Adrenal gland (tissue), 12 donors: ENCODE measurements around the gene STAT3. TPM values are rescaled to one million over a fixed set of nuclear protein-coding genes. Genes with fewer than 3 reads are reported as not detected.

Experiments used
- DNase-seq, 7 donors: peaks; one replicate each; pipeline ENCODE4 v3.0.0-alpha.2; 2019 to 2020
- H3K27ac ChIP-seq, 5 donors: fragments of 200-600 bp; sonication (generic) in 4 of 5; 1 replicate in 3 of 5; 2 replicates in 2 of 5; pipeline versions ENCODE4 v1.5.1 to v1.8.0; 2016 to 2020; ENCODE audit warnings: mild to moderate bottlenecking in 1 of 5
- H3K27me3 ChIP-seq: fragments of 200-600 bp; 2 replicates; pipeline ENCODE4 v1.8.0; 2021
- H3K36me3 ChIP-seq, 2 donors: fragments of 200-600 bp; replicated peaks in 1 of 2; 1 replicate in 1 of 2; 2 replicates in 1 of 2; pipeline versions ENCODE4 v1.5.1 to v1.8.0; 2018 to 2022
- H3K4me1 ChIP-seq, 2 donors: fragments of 200-600 bp; replicated peaks in 1 of 2; 1 replicate in 1 of 2; 2 replicates in 1 of 2; pipeline versions ENCODE4 v1.5.1 to v1.8.0; 2018 to 2021
- H3K4me3 ChIP-seq, 4 donors: fragments of 200-600 bp; sonication (generic) in 3 of 4; one replicate each; pipeline ENCODE4 v1.5.1; 2016 to 2018
- H3K9me3 ChIP-seq, 3 donors: fragments of 200-600 bp; sonication (generic) in 1 of 3; replicated peaks in 1 of 3; 1 replicate in 2 of 3; 2 replicates in 1 of 3; pipeline versions ENCODE4 v1.5.1 to v1.8.0; 2016 to 2021
- CTCF ChIP-seq, 6 experiments: fragments of 450-650 bp in 4 of 6; fragments of 200-600 bp in 2 of 6; sonication (generic) in 1 of 6; IDR thresholded peaks; 1 replicate in 5 of 6; 2 replicates in 1 of 6; pipeline versions ENCODE4 v1.5.1 to v1.8.0; 2016 to 2021; ENCODE audit warnings: antibody characterized with exemption in 6 of 6, mild to moderate bottlenecking in 2 of 6, moderate library complexity in 1 of 6
- POLR2A ChIP-seq, 2 donors: fragments of 450-650 bp; IDR thresholded peaks; one replicate each; pipeline ENCODE4 v1.6.1; 2017; ENCODE audit warnings: antibody characterized with exemption in 2 of 2, mild to moderate bottlenecking in 2 of 2, moderate library complexity in 1 of 2
- WGBS, 4 donors: extraction: QIAGEN DNeasy Blood & Tissue Kit in 2 of 4; methylation state at CpG; one replicate each; pipeline versions ENCODE4 v1.1.5 to v1.1.7; 2013 to 2017; 5-methylcytosine and 5-hydroxymethylcytosine counted together
- intact Hi-C, 2 donors: fragments of 100-400 bp; cut with DNase I; formaldehyde crosslinking; loops; one replicate each; pipeline versions ENCODE4 v1.14.1 to v1.15.0; 2022 to 2023
- polyA plus RNA-seq, 3 donors: library from polyadenylated mRNA; stranded (reverse); fragments of 200-250 nt in 2 of 3; fragments of 350-450 nt in 1 of 3; fragmentation: Illumina TruSeq in 1 of 3; extraction: RNeasy Lipid Tissue Mini Kit (QIAGEN cat#74804) in 1 of 3; gene quantifications; one replicate each; pipeline ENCODE4 v1.2.3, GENCODE V29; 2013 to 2014
- total RNA-seq, 9 donors: library from RNA; depleted of rRNA in 4 of 9; stranded (reverse); fragments of >200 nt in 4 of 9; fragments of 120-200 nt in 1 of 9; fragmentation: NEBNext Ultra II Directional in 1 of 9; extraction: Animal tissue kit (Norgen Biotek cat#: 25700) in 1 of 9; gene quantifications; one replicate each; pipeline versions ENCODE4 v1.1.0 to v1.2.4, GENCODE V29; 2013 to 2023
- donor health status: healthy with polysubstance abuse.
- donor health status: Bipolar disorder and iron deficiency.
- donor health status: DM: yes; HTN: yes; CAD: no.
- donor health status: DM: no; HTN: no; CAD: no.
- donor health status: DM: no; HTN: no; CAD: no.
- donor health status: DM: yes; HTN: yes; CAD: no.

The STAT3 gene
- total and polyA plus RNA-seq, 12 donors = 31.0 to 282 (median 160) TPM

GRCh38 chr17:42272162-42272907, 115.9 kb downstream of the STAT3 start:
- Histone ChIP-seq H3K36me3 (no peaks in the 10 kb centered on the region), H3K4me3 (no peak overlapping the region), H3K9me3 (no peaks in the 10 kb centered on the region), H3K27me3 (no peaks in the 10 kb centered on the region), H3K27ac (peak overlapping the region in 4 of 5 donors; percentile 15 to 65 (median 52)), H3K4me1 (peaks cover 25 to 64% of the 10 kb centered on the region in 2 donors)
- DNase-seq = no peak
- WGBS, 4 donors = 74 to 81% (median 78%) methylated on average over 7 of the region's 7 CpGs
- TF ChIP-seq CTCF (IDR thresholded peaks at IDR 0.05) (no peak), POLR2A (IDR thresholded peaks at IDR 0.05) (no peak)
- intact Hi-C loops = no loop called here

DNA sequence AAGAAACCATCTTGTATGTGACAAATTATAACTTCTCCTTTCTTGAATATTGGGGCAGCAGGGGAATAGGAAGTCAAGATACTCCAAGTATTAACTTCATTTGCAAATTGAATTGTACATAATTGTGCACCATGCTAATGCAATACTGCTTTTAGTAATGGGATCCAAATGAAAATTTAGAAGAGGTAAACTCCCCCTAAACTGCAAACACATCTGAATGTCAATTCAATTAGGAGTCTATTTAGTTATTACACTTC, 116.5 kb downstream of the STAT3 start:
- TF ChIP-seq CTCF (IDR thresholded peaks at IDR 0.05) (no peak), POLR2A (IDR thresholded peaks at IDR 0.05) (no peak)
- Histone ChIP-seq H3K27ac (peak overlapping the region in 4 of 5 donors; percentile 15 to 80 (median 58)), H3K27me3 (no peaks in the 10 kb centered on the region), H3K9me3 (no peaks in the 10 kb centered on the region), H3K4me1 (peaks cover 25 to 64% of the 10 kb centered on the region in 2 donors), H3K36me3 (no peaks in the 10 kb centered on the region), H3K4me3 (no peak overlapping the region)
- DNase-seq = no peak
- intact Hi-C loops = no loop called here

DNA sequence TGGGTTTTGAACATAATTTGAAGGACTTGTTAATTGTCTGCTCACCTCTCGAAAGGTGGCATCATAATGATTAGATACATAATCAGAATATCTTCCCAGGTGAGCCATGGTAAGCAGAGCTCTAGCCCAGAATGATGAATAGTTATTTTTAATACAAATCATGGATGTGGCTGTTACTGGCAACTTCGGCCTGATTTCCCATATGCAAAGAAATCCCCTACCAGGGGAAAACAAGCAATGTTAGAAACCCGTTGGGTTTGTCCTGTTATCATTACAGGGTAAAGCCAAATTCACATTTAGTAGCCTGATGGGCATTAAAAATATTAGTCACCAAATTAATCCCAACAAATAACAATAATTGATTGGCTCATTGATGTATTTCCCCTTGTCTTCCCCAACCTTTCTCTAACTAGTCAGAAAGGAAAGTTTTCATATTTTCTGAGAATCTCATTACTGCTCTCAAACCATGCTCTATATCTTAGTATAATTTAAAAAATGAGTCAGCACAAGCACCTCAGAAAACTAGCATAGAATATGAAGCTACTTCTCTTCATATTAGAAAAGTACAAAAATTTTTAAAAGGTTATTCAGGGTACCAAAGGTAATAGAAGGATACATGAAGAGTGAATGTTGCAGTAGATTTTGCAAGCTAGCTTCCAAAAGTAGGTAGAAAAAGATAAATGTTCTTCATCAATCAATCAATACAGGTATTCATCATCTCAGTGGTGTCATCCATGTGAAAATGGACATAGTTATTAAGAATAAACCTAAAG, 117.0 kb downstream of the STAT3 start:
- 74 to 82% (median 78%) methylated on average over 3 of the region's 3 CpGs for WGBS, 4 donors
- peak overlapping the region; percentile 1 to 86 (median 65) for H3K27ac ChIP-seq

More for the DNA sequence above, 117.0 kb downstream of the STAT3 start:
- no peaks in the 10 kb centered on the region for H3K36me3 ChIP-seq
- intact Hi-C loops = no loop called here
- no peaks in the 10 kb centered on the region for H3K27me3 ChIP-seq
- H3K4me3 ChIP-seq = no peak overlapping the region
- peaks cover 25 to 66% of the 10 kb centered on the region in 2 donors for H3K4me1 ChIP-seq
- no peak for DNase-seq
- no peak for TF ChIP-seq POLR2A (IDR thresholded peaks at IDR 0.05)
- no peak for TF ChIP-seq CTCF (IDR thresholded peaks at IDR 0.05)
- no peaks in the 10 kb centered on the region for H3K9me3 ChIP-seq
